ENCODE measurements around the gene HEPACAM.

Gene HEPACAM

GRCh38 chr11:124920356-124920755 is 15.5 kb downstream of the HEPACAM start:
- no peak overlapping the region for H3K4me3 ChIP-seq (ENCODE audit: low read length)
- TF ChIP-seq CTCF (conservative IDR thresholded peaks at IDR 0.05; ENCODE audit: low read length): no peak
- DNase-seq (ENCODE audit: low read depth): no peak

GRCh38 chr11:124919898-124920297 is 15.9 kb downstream of the HEPACAM start:
- no peak for DNase-seq (ENCODE audit: low read depth)
- no peak overlapping the region for H3K4me3 ChIP-seq (ENCODE audit: low read length)
- TF ChIP-seq CTCF (conservative IDR thresholded peaks at IDR 0.05; ENCODE audit: low read length): no peak

DNA sequence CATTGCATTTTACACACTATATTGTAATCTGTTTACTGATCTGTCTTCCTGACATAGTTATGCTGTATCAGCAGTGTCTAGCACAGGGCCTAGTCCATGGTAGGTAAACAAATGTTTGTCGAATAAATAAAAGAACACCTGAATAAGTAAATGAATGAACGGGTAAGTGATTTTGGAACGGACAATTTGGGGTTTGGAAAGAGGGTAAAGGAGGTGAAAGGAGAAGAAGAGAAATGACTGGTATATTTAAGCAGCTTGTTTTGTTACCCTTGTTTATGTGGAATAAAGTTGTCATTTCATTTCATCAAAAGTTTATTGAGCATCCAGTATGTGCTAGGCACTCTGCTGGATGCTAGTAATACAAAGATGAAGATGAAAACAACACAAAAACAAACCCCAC is 16.9 kb downstream of the HEPACAM start, which contains the start of gene HEPN1:
Gene HEPN1, plus strand, starts transcription at position 301 of the 400 bp plus-strand sequence.
- no peak for TF ChIP-seq CTCF (conservative IDR thresholded peaks at IDR 0.05; ENCODE audit: low read length)
- H3K4me3 ChIP-seq (ENCODE audit: low read length): no peak within 1 kb of the TSS
- DNase-seq (ENCODE audit: low read depth): no peak

GRCh38 chr11:124917115-124917637 is 18.7 kb downstream of the HEPACAM start:
- peak; percentile 46 for DNase-seq (ENCODE audit: low read depth)
- TF ChIP-seq CTCF (conservative IDR thresholded peaks at IDR 0.05; ENCODE audit: low read length): no peak

DNA sequence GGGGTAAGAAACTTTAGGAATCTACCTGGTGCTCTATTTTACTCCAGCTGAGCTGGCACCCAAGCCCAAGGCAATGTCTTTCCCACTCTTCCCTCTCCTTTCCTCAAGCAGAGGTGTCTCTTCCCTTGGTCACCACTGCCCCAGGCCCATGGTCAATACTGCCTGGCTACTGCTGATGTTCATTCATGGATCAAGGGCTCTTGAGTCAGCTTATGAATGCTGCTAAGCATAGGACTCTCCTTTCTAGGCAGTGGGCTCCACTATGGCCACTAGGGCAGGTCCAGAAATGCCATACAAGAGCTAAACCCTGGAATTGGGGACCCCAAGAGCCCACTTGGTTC is 19.5 kb downstream of the HEPACAM start:
- TF ChIP-seq CTCF (conservative IDR thresholded peaks at IDR 0.05; ENCODE audit: low read length): no peak
- no peak overlapping the region for H3K4me3 ChIP-seq (ENCODE audit: low read length)
- no peak for DNase-seq (ENCODE audit: low read depth)

More at GRCh38 chr11:124917115-124917637, 18.7 kb downstream of the HEPACAM start:
- H3K4me3 ChIP-seq (ENCODE audit: low read length): no peak overlapping the region

DNA sequence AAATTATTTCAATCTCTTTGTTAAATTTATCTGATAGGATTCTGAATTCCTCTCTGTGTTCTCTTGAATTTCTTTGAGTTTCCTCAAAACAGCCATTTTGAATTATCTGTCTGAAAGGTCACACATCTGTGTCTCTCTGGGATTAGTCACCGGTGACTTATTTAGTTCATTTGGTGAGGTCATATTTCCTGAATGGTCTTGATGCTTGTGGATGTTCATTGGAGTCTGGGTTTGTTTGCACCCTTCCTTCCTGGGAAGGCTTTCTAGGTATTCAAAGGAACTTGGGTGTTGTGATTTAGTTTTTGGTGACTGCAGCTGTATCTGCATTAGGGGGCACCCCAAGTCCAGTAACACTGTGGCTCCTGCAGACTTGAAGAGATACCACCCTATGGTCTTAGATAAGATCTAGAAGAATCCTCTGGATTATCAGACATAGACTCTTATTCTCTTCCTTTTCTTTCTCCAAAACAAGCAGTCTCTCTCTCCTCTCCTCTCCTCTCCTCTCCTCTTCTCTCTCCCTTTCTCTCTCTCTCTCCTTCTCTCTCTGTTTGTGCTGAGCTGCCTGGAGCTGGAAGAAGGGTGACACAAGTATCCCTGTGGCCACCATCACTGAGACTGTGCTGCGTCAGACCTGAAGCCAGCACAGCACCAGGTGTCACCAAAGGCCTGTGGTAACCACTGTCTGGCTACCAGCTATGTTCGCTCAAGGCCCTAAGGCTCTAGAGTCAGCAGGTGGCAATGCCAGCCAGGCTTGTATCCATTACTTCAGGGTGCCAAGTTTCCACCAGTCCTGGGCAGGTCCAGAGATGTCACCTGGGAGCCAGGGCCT is 20.1 kb downstream of the HEPACAM start:
- no peak for DNase-seq (ENCODE audit: low read depth)
- no peak overlapping the region for H3K4me3 ChIP-seq (ENCODE audit: low read length)
- no peak for TF ChIP-seq CTCF (conservative IDR thresholded peaks at IDR 0.05; ENCODE audit: low read length)

GRCh38 chr11:124902616-124903015 is 33.2 kb downstream of the HEPACAM start:
- no peak for DNase-seq (ENCODE audit: low read depth)
- TF ChIP-seq CTCF (conservative IDR thresholded peaks at IDR 0.05; ENCODE audit: low read length): no peak

More at GRCh38 chr11:124902616-124903015, 33.2 kb downstream of the HEPACAM start:
- no peak overlapping the region for H3K4me3 ChIP-seq (ENCODE audit: low read length)

Data from AG10803 (cell line).